Measurements from ENCODE around the gene UBQLN1. TPM values are rescaled to one million over a fixed set of nuclear protein-coding genes. Genes with fewer than 3 reads are reported as not detected.

Gene UBQLN1
- total and polyA plus RNA-seq, 2 donors (not counting 1 experiment from before 2014, with no cell fraction given): 49.8 to 101 TPM

DNA sequence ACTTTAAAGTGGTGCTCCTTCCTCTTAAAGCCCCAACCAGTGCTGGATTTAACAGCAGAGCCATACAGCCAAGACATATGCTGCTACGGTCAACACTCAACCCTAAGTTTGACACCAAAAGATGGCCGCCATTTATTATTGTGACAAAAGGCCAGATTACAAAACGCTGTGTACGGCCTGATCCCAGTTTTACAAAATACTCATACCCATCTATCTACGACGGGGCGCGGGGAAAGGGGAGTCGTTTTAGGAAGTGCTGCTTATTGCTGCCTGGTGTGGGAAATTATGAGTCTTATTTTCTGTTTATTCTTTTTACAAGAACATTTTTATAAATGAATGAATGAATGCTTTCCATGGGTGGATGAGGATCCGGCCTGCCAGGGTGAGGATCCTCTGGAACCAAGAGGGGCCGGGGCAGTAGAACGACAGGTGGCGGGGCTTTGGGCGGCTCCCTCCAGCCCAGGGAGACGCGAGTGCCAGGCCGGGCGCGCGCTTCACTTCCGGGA lies 85.3 kb downstream of the UBQLN1 start:
- no peaks in the 10 kb centered on the region for H3K27me3 Mint-ChIP-seq

More for the DNA sequence above, 85.3 kb downstream of the UBQLN1 start:
- Histone ChIP-seq H2AFZ (ENCODE audit: insufficient read depth, low read depth, low read length, poor library complexity, severe bottlenecking) (peak overlapping the region; percentile 96), H3K27ac (ENCODE audit: low read length in 2 of 2) (peak overlapping the region; percentile 76 to 88), H3K27me3 (replicated peaks in 1 of 4; ENCODE audit: control extremely low read depth in 1 of 4, control insufficient read depth in 3 of 4, insufficient read depth in 4 of 4, low read length in 3 of 4) (no peaks in the 10 kb centered on the region), H3K79me2 (ENCODE audit: control insufficient read depth, insufficient read depth, low read length) (peaks cover 2% of the 10 kb centered on the region), H3K4me2 (replicated peaks; ENCODE audit: low read depth, low read length, poor library complexity, severe bottlenecking) (peak overlapping the region; percentile 82), H3K4me3 (ENCODE audit: control extremely low read depth in 1 of 5, extremely low read depth in 1 of 5, insufficient read depth in 1 of 5, low read depth in 2 of 5, low read length in 4 of 5) (peak overlapping the region; percentile 47 to 87 (median 79)), H3K36me3 (replicated peaks in 1 of 2; ENCODE audit: control extremely low read depth in 1 of 2, control insufficient read depth in 1 of 2, extremely low read depth in 1 of 2, insufficient read depth in 2 of 2, low read length in 1 of 2) (peaks cover 0 to 9% of the 10 kb centered on the region in 2 experiments), H3K4me1 (ENCODE audit: control insufficient read depth in 2 of 2, insufficient read depth in 2 of 2, low read length in 2 of 2) (peaks cover 9 to 21% of the 10 kb centered on the region in 2 donors), H3K9me3 (ENCODE audit: control extremely low read depth in 1 of 3, control insufficient read depth in 2 of 3, insufficient read depth in 1 of 3, low read length in 2 of 3) (no peaks in the 10 kb centered on the region), H4K20me1 (ENCODE audit: control insufficient read depth, insufficient read depth, low read length, poor library complexity, severe bottlenecking) (no peaks in the 10 kb centered on the region), H3K9ac (ENCODE audit: low read length) (peak overlapping the region; percentile 88)
- Mint-ChIP-seq H3K4me1 (peaks cover 33% of the 10 kb centered on the region), H3K9me3 (ENCODE audit: insufficient read depth) (no peaks in the 10 kb centered on the region), H3K27ac (peak overlapping the region; percentile 98), H3K4me3 (peak overlapping the region; percentile 94)
- intact Hi-C loops (cut with micrococcal nuclease): loop anchor here (2.0 to 5.0 kb wide), 4 partner anchors 194 to 640 kb away; partner anchors contain the start of genes GKAP1, HNRNPK, KIF27 and RMI1
- POLR2A ChIA-PET: interaction anchor here (1.3 to 2.2 kb wide), 3 partner anchors 10 to 85 kb away, joined by 4 to 13 read pairs (median 6); partner anchors contain the start of gene UBQLN1
- no peak for TF ChIP-seq CTCF (IDR thresholded peaks at IDR 0.05)
- TF ChIP-seq EZH2 (IDR thresholded peaks at IDR 0.05; ENCODE audit: borderline replicate concordance, insufficient read depth, low read depth, low read length, poor library complexity, severe bottlenecking): no peak
- ATAC-seq (ENCODE audit: low read depth) (peak; percentile 55), DNase-seq (no peak)
- 8% methylated on average over 13 of the region's 21 CpGs for WGBS (ENCODE audit: insufficient coverage)
- CTCF ChIA-PET: interaction anchor here (1.0 to 2.5 kb wide), 4 partner anchors 15 to 290 kb away, joined by 3 to 68 read pairs (median 8); no protein-coding TSS in a partner anchor

All from B cell (primary cell).